Right lobe of liver (tissue), 4 donors: ENCODE measurements around the gene BAG5.

Source experiments
- CTCF ChIP-seq, 4 donors: fragments of 200-600 bp in 3 of 4; fragments of 450-650 bp in 1 of 4; IDR thresholded peaks; one replicate each; pipeline versions ENCODE4 v1.5.1 to v1.8.0; 2016 to 2022; ENCODE audit warnings: antibody characterized with exemption in 4 of 4, mild to moderate bottlenecking in 2 of 4
- POLR2A ChIP-seq: fragments of 450-650 bp; IDR thresholded peaks from one replicate; pipeline ENCODE4 v1.6.1; 2017; ENCODE audit warnings: antibody characterized with exemption, mild to moderate bottlenecking
- donor health status: DM: no; HTN: no; CAD: no.
- donor health status: DM: no; HTN: no; CAD: no.
- donor health status: DM: no; HTN: yes; CAD: no.

GRCh38 chr14:103593577-103593976 is 31.1 kb upstream of the BAG5 start:
- TF ChIP-seq POLR2A: no peak
- no peak for TF ChIP-seq CTCF (IDR thresholded peaks at IDR 0.05)
